Measurements from ENCODE around the gene PDE4B. TPM values are rescaled to one million over a fixed set of nuclear protein-coding genes. Genes with fewer than 3 reads are reported as not detected.

The PDE4B gene
- polyA plus RNA-seq, 1 donor (not counting 4 experiments of a cell fraction or from before 2014, with no cell fraction given) = 0.29 TPM

DNA sequence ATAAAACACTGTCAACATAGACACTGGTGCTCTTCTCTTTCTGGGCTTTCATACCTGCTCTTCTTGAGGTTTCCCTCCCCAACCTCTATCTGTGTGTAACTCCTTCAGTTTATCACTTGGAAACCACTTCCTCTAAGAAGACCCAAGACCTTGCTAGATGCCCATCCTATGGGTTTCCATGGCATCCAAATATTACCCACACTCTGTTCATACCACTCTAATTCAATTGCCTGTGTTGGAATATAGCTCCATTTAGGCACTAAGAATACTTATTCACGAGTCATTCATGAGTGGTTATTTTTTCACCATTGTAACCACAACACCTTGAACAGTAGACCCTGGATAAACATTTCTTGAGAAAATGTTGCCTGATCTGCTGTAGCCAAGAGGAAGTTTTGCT, 510.1 kb downstream of the PDE4B start:
- no peak overlapping the region for H3K4me2 ChIP-seq (ENCODE audit: control insufficient read depth, extremely low read depth, insufficient read depth, low read depth, low read length)
- FAIRE-seq (no peak), DNase-seq (ENCODE audit: low read depth, low spot score) (no peak)
- no peak overlapping the region for H2AFZ ChIP-seq (ENCODE audit: control insufficient read depth, low read length)
- H4K20me1 ChIP-seq (ENCODE audit: control insufficient read depth, extremely low read depth, insufficient read depth, low read length) = no peaks in the 10 kb centered on the region
- no peak overlapping the region for H3K9ac ChIP-seq (ENCODE audit: control insufficient read depth, extremely low read depth, insufficient read depth, low read length)
- no peaks in the 10 kb centered on the region for H3K27me3 ChIP-seq (ENCODE audit: control insufficient read depth, extremely low read depth, insufficient read depth, low read length)
- no peak for TF ChIP-seq CTCF (optimal IDR thresholded peaks at IDR 0.05 in 1 of 3, IDR thresholded peaks at IDR 0.05 in 1 of 3, conservative IDR thresholded peaks at IDR 0.05 in 1 of 3; ENCODE audit: extremely low read depth in 1 of 3, insufficient read depth in 2 of 3, low read length in 3 of 3)
- TF ChIP-seq EZH2 (IDR thresholded peaks at IDR 0.05; ENCODE audit: low read length) = no peak
- dilution Hi-C loops (cut with MboI; ENCODE audit: extremely low pct_ligation_motif_present, low sequenced_read_pairs) = no loop called here
- no peaks in the 10 kb centered on the region for H3K36me3 ChIP-seq (ENCODE audit: control insufficient read depth in 2 of 2, extremely low read depth in 1 of 2, insufficient read depth in 2 of 2, low read length in 2 of 2)
- no peak overlapping the region for H3K4me3 ChIP-seq (ENCODE audit: control insufficient read depth in 2 of 3, extremely low read depth in 1 of 3, insufficient read depth in 2 of 3, low read depth in 1 of 3, low read length in 3 of 3)
- no peaks in the 10 kb centered on the region for H3K9me1 ChIP-seq (ENCODE audit: control insufficient read depth, extremely low read depth, insufficient read depth, low read length)
- peaks cover 6% of the 10 kb centered on the region for H3K4me1 ChIP-seq (ENCODE audit: control insufficient read depth, extremely low read depth, insufficient read depth, low read length)
- no peaks in the 10 kb centered on the region for H3K79me2 ChIP-seq (ENCODE audit: control insufficient read depth, insufficient read depth, low read length)
- H3K27ac ChIP-seq (ENCODE audit: control insufficient read depth, insufficient read depth, low read length) = no peak overlapping the region
- no peaks in the 10 kb centered on the region for H3K9me3 ChIP-seq (ENCODE audit: control insufficient read depth, low read depth, low read length)

DNA sequence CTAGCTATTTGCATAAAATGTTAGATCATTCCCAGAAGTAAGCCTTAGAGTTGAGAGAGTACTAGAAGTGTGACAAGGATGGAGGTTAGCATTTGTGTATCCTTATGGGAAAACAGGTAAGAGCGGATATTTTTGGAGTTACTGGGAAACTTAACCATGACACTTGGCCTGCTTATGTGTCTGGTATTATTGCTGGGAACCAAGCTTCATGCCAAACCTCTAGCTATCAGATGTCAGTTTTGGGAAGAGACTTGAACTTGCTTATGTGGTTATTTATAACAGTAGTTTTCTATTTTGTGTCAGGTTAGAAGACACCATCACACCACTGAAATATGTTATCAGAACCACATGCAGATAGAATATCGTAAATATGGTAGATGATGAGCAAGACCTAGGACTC, 511.0 kb downstream of the PDE4B start:
- Histone ChIP-seq H3K4me3 (ENCODE audit: control insufficient read depth in 2 of 3, extremely low read depth in 1 of 3, insufficient read depth in 2 of 3, low read depth in 1 of 3, low read length in 3 of 3) (no peak overlapping the region), H2AFZ (ENCODE audit: control insufficient read depth, low read length) (no peak overlapping the region), H4K20me1 (ENCODE audit: control insufficient read depth, extremely low read depth, insufficient read depth, low read length) (no peaks in the 10 kb centered on the region), H3K9me3 (ENCODE audit: control insufficient read depth, low read depth, low read length) (no peaks in the 10 kb centered on the region), H3K4me1 (ENCODE audit: control insufficient read depth, extremely low read depth, insufficient read depth, low read length) (peaks cover 6% of the 10 kb centered on the region), H3K27ac (ENCODE audit: control insufficient read depth, insufficient read depth, low read length) (no peak overlapping the region), H3K79me2 (ENCODE audit: control insufficient read depth, insufficient read depth, low read length) (no peaks in the 10 kb centered on the region), H3K27me3 (ENCODE audit: control insufficient read depth, extremely low read depth, insufficient read depth, low read length) (no peaks in the 10 kb centered on the region), H3K9me1 (ENCODE audit: control insufficient read depth, extremely low read depth, insufficient read depth, low read length) (no peaks in the 10 kb centered on the region), H3K4me2 (ENCODE audit: control insufficient read depth, extremely low read depth, insufficient read depth, low read depth, low read length) (no peak overlapping the region), H3K9ac (ENCODE audit: control insufficient read depth, extremely low read depth, insufficient read depth, low read length) (no peak overlapping the region), H3K36me3 (ENCODE audit: control insufficient read depth in 2 of 2, extremely low read depth in 1 of 2, insufficient read depth in 2 of 2, low read length in 2 of 2) (no peaks in the 10 kb centered on the region)
- DNase-seq (ENCODE audit: low read depth, low spot score) = no peak
- peak; percentile 36 for FAIRE-seq
- dilution Hi-C loops (cut with MboI; ENCODE audit: extremely low pct_ligation_motif_present, low sequenced_read_pairs) = no loop called here
- TF ChIP-seq CTCF (optimal IDR thresholded peaks at IDR 0.05 in 1 of 3, IDR thresholded peaks at IDR 0.05 in 1 of 3, conservative IDR thresholded peaks at IDR 0.05 in 1 of 3; ENCODE audit: extremely low read depth in 1 of 3, insufficient read depth in 2 of 3, low read length in 3 of 3) (no peak), EZH2 (IDR thresholded peaks at IDR 0.05; ENCODE audit: low read length) (no peak)

Data from keratinocyte (primary cell).